Hepatocyte (in vitro differentiated cells): ENCODE measurements around the gene TAL2.

Source experiments
- EZH2 ChIP-seq: fragments of 200-600 bp; sonication (generic); IDR thresholded peaks from 2 replicates; pipeline ENCODE4 v1.6.1; 2016; ENCODE audit warnings: antibody characterized with exemption, mild to moderate bottlenecking, borderline replicate concordance
- EZH2phosphoT487 ChIP-seq: fragments of 200-600 bp; sonication (generic); IDR thresholded peaks from one replicate; pipeline ENCODE4 v1.6.1; 2018; ENCODE audit warnings: antibody characterized with exemption, mild to moderate bottlenecking, low read depth, moderate library complexity; ENCODE audit not compliant: unreplicated experiment, severe bottlenecking
- TF ChIP-seq, protein P1 (sequence below): fragments of 200-600 bp; sonication (generic); IDR thresholded peaks from 2 replicates; pipeline ENCODE4 v1.5.1; 2016; ENCODE audit warnings: antibody characterized with exemption, mild to moderate bottlenecking; ENCODE audit not compliant: poor library complexity

DNA sequence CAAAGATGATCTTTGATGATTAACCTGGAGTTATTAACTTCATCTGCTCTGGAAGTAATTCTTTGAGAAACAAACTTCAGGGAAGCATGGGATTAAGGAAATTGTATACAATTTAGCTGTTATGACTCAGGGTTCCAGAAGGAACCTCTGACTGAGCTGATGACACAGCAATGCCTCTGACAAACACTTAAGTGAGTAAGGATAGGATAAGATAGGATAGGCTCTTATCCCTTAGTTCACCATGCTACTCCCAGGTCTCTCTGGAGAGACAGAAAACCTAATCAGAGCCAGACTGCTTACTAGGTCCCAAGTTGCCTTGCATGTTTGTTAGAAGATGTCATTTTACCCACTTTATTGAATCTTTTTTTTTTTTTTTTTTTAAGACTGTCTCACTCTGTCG, 19.5 kb downstream of the TAL2 start:
- TF ChIP-seq, protein P1, sequence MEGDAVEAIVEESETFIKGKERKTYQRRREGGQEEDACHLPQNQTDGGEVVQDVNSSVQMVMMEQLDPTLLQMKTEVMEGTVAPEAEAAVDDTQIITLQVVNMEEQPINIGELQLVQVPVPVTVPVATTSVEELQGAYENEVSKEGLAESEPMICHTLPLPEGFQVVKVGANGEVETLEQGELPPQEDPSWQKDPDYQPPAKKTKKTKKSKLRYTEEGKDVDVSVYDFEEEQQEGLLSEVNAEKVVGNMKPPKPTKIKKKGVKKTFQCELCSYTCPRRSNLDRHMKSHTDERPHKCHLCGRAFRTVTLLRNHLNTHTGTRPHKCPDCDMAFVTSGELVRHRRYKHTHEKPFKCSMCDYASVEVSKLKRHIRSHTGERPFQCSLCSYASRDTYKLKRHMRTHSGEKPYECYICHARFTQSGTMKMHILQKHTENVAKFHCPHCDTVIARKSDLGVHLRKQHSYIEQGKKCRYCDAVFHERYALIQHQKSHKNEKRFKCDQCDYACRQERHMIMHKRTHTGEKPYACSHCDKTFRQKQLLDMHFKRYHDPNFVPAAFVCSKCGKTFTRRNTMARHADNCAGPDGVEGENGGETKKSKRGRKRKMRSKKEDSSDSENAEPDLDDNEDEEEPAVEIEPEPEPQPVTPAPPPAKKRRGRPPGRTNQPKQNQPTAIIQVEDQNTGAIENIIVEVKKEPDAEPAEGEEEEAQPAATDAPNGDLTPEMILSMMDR = no peak
- TF ChIP-seq EZH2 (no peak), EZH2phosphoT487 (no peak)
